HEK293 (cell line): ENCODE data around the gene PPFIA3.
A peak's percentile ranks its signal among the peaks of the same experiment; 100 is the strongest.

Experiments
- CTCF ChIA-PET: fragments of 350-600 bp; formaldehyde crosslinking; extraction: SDS; loops from one replicate; lab custom pipeline; 2021; ENCODE audit warnings: antibody characterized with exemption; lab: Yijun Ruan, JAX
- POLR2A ChIA-PET: fragments of 300-600 bp; formaldehyde crosslinking; extraction: SDS; loops from one replicate; lab custom pipeline; 2020; ENCODE audit warnings: antibody characterized with exemption, inconsistent platforms; lab: Yijun Ruan, JAX
- H3K27ac ChIP-seq: fragments of 200-500 bp; sonication (Bioruptor generic); 2 replicates; pipeline ENCODE4 v1.5.1; 2014; ENCODE audit warnings: low read depth, low read length, control low read depth, inconsistent platforms; ENCODE audit errors: extremely low read depth
- H3K36me3 ChIP-seq, 2 experiments: fragments of 200-500 bp in 1 of 2; sonication (Bioruptor generic) in 1 of 2; 1 replicate in 1 of 2; 2 replicates in 1 of 2; pipeline ENCODE4 v1.5.1; 2014 to 2017; ENCODE audit warnings: inconsistent platforms in 2 of 2, low read length in 2 of 2; ENCODE audit not compliant: control insufficient read depth in 2 of 2, insufficient read depth in 1 of 2
- H3K4me1 ChIP-seq: fragments of 200-500 bp; sonication (Bioruptor generic); 2 replicates; pipeline ENCODE4 v1.5.1; 2014; ENCODE audit warnings: mild to moderate bottlenecking, low read length, inconsistent platforms; ENCODE audit not compliant: control insufficient read depth, insufficient read depth
- H3K4me3 ChIP-seq: 2 replicates; pipeline ENCODE4 v1.5.1; 2011; ENCODE audit warnings: low read depth, mild to moderate bottlenecking, control low read depth, low read length, moderate library complexity
- H3K9me3 ChIP-seq: fragments of 200-500 bp; sonication (Bioruptor generic); 2 replicates; pipeline ENCODE4 v1.5.1; 2014; ENCODE audit warnings: low read depth, low read length, inconsistent platforms; ENCODE audit not compliant: control insufficient read depth, insufficient read depth
- GLI2 ChIP-seq: fragments of 450-650 bp; formaldehyde crosslinking; IDR thresholded peaks from 2 replicates; pipeline ENCODE4; 2017; ENCODE audit warnings: missing biosample characterization, missing genetic modification characterization, low read depth, borderline replicate concordance
- GLIS1 ChIP-seq: fragments of 450-650 bp; formaldehyde crosslinking; IDR thresholded peaks from 2 replicates; pipeline ENCODE4 v1.5.1; 2016; ENCODE audit warnings: missing biosample characterization, missing genetic modification characterization
- KLF8 ChIP-seq: fragments of 450-650 bp; formaldehyde crosslinking; IDR thresholded peaks from 2 replicates; pipeline ENCODE4 v1.5.1; 2016; ENCODE audit warnings: missing biosample characterization, missing genetic modification characterization
- MZF1 ChIP-seq: fragments of 450-650 bp; formaldehyde crosslinking; IDR thresholded peaks from 2 replicates; pipeline ENCODE4 v1.5.1; 2017; ENCODE audit warnings: missing biosample characterization, missing genetic modification characterization, borderline replicate concordance
- RBAK ChIP-seq: fragments of 450-650 bp; formaldehyde crosslinking; IDR thresholded peaks from 2 replicates; pipeline ENCODE4 v1.5.1; 2016; ENCODE audit warnings: missing biosample characterization, missing genetic modification characterization
- ZBTB7A ChIP-seq: fragments of 450-650 bp; formaldehyde crosslinking; IDR thresholded peaks from 2 replicates; pipeline ENCODE4 v1.5.1; 2016; ENCODE audit warnings: low read depth, missing biosample characterization, missing genetic modification characterization
- ZBTB8A ChIP-seq: fragments of 450-650 bp; formaldehyde crosslinking; IDR thresholded peaks from 2 replicates; pipeline ENCODE4 v1.5.1; 2016; ENCODE audit warnings: missing biosample characterization, missing genetic modification characterization
- ZFP37 ChIP-seq: fragments of 450-650 bp; formaldehyde crosslinking; IDR thresholded peaks from 2 replicates; pipeline ENCODE4 v1.5.1; 2016; ENCODE audit warnings: missing biosample characterization, missing genetic modification characterization
- ZNF10 ChIP-seq: fragments of 450-650 bp; formaldehyde crosslinking; IDR thresholded peaks from 2 replicates; pipeline ENCODE4 v1.5.1; 2017; ENCODE audit warnings: missing biosample characterization, missing genetic modification characterization
- ZNF133 ChIP-seq: fragments of 450-650 bp; formaldehyde crosslinking; IDR thresholded peaks from 2 replicates; pipeline ENCODE4 v1.5.1; 2016; ENCODE audit warnings: missing biosample characterization, missing genetic modification characterization
- ZNF138 ChIP-seq: fragments of 450-650 bp; formaldehyde crosslinking; IDR thresholded peaks from 2 replicates; pipeline ENCODE4 v1.5.1; 2016; ENCODE audit warnings: missing biosample characterization, missing genetic modification characterization, borderline replicate concordance
- ZNF335 ChIP-seq: fragments of 450-650 bp; formaldehyde crosslinking; conservative IDR thresholded peaks from 2 replicates; pipeline ENCODE4 v1.5.1; 2016; ENCODE audit warnings: missing biosample characterization, missing genetic modification characterization
- ZNF341 ChIP-seq: fragments of 450-650 bp; formaldehyde crosslinking; IDR thresholded peaks from 2 replicates; pipeline ENCODE4; 2016; ENCODE audit warnings: low read depth, missing biosample characterization, missing genetic modification characterization
- ZNF350 ChIP-seq: fragments of 450-650 bp; formaldehyde crosslinking; IDR thresholded peaks from 2 replicates; pipeline ENCODE4 v1.5.0; 2017; ENCODE audit warnings: missing biosample characterization, mild to moderate bottlenecking, missing genetic modification characterization
- ZNF530 ChIP-seq: fragments of 450-650 bp; formaldehyde crosslinking; IDR thresholded peaks from 2 replicates; pipeline ENCODE4 v1.5.1; 2016; ENCODE audit warnings: low read depth, missing biosample characterization, missing genetic modification characterization
- ZNF548 ChIP-seq: fragments of 450-650 bp; formaldehyde crosslinking; IDR thresholded peaks from 2 replicates; pipeline ENCODE4 v1.5.1; 2016; ENCODE audit warnings: missing biosample characterization, missing genetic modification characterization
- ZNF670 ChIP-seq: fragments of 450-650 bp; formaldehyde crosslinking; IDR thresholded peaks from 2 replicates; pipeline ENCODE4 v1.5.1; 2016; ENCODE audit warnings: missing biosample characterization, missing genetic modification characterization, low read depth
- ZNF777 ChIP-seq: fragments of 450-650 bp; formaldehyde crosslinking; IDR thresholded peaks from 2 replicates; pipeline ENCODE4 v1.5.1; 2017; ENCODE audit warnings: missing biosample characterization, missing genetic modification characterization, borderline replicate concordance
- ZNF792 ChIP-seq: fragments of 450-650 bp; formaldehyde crosslinking; IDR thresholded peaks from 2 replicates; pipeline ENCODE4 v1.5.1; 2016; ENCODE audit warnings: missing biosample characterization, missing genetic modification characterization
- TF ChIP-seq, protein P1 (sequence below): fragments of 450-650 bp; formaldehyde crosslinking; IDR thresholded peaks from 2 replicates; pipeline ENCODE4 v1.5.1; 2016; ENCODE audit warnings: missing biosample characterization, missing genetic modification characterization
- TF ChIP-seq, protein P2 (sequence below): fragments of 450-650 bp; formaldehyde crosslinking; IDR thresholded peaks from 2 replicates; pipeline ENCODE4 v1.5.1; 2016; ENCODE audit warnings: missing biosample characterization, missing genetic modification characterization
- TF ChIP-seq, protein P3 (sequence below): fragments of 450-650 bp; formaldehyde crosslinking; conservative IDR thresholded peaks from 2 replicates; pipeline ENCODE4 v1.5.1; 2016; ENCODE audit warnings: low read depth, missing biosample characterization, missing genetic modification characterization
- TF ChIP-seq, protein P4 (sequence below): fragments of 450-650 bp; formaldehyde crosslinking; IDR thresholded peaks from 2 replicates; pipeline ENCODE4 v1.5.1; 2016; ENCODE audit warnings: missing biosample characterization, missing genetic modification characterization

Gene PPFIA3

DNA sequence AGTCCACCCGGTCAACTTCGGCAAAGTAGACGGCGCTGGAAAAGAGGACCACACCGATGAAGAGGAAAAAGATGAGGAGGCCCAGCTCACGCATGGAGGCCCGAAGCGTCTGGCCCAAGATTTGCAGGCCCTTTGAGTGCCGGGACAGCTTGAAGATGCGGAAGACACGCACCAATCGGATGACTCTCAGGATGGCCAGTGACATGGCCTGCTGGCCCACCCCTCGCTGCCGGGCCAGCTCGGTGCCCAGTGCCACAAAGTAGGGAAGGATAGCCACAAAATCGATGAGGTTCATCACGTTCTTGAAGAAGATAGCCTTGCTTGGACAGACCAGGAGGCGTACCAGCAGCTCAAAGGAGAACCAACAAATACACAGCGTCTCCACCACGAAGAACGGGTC is 48.9 kb upstream of the PPFIA3 start:
- H3K27ac ChIP-seq, result no peak overlapping the region
- TF ChIP-seq MZF1 (no peak), ZNF350 (no peak), ZNF670 (tag by site-specific recombination) (no peak), ZNF530 (no peak), ZNF341 (no peak), ZNF133 (no peak), ZFP37 (no peak), ZNF138 (tag by site-specific recombination) (no peak)
- TF ChIP-seq, protein P1, sequence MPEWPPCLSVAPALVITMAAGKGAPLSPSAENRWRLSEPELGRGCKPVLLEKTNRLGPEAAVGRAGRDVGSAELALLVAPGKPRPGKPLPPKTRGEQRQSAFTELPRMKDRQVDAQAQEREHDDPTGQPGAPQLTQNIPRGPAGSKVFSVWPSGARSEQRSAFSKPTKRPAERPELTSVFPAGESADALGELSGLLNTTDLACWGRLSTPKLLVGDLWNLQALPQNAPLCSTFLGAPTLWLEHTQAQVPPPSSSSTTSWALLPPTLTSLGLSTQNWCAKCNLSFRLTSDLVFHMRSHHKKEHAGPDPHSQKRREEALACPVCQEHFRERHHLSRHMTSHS, result no peak
- TF ChIP-seq, protein P2, sequence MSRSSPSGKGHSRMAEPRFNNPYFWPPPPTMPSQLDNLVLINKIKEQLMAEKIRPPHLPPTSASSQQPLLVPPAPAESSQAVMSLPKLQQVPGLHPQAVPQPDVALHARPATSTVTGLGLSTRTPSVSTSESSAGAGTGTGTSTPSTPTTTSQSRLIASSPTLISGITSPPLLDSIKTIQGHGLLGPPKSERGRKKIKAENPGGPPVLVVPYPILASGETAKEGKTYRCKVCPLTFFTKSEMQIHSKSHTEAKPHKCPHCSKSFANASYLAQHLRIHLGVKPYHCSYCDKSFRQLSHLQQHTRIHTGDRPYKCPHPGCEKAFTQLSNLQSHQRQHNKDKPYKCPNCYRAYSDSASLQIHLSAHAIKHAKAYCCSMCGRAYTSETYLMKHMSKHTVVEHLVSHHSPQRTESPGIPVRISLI, result no peak
- TF ChIP-seq, protein P3, sequence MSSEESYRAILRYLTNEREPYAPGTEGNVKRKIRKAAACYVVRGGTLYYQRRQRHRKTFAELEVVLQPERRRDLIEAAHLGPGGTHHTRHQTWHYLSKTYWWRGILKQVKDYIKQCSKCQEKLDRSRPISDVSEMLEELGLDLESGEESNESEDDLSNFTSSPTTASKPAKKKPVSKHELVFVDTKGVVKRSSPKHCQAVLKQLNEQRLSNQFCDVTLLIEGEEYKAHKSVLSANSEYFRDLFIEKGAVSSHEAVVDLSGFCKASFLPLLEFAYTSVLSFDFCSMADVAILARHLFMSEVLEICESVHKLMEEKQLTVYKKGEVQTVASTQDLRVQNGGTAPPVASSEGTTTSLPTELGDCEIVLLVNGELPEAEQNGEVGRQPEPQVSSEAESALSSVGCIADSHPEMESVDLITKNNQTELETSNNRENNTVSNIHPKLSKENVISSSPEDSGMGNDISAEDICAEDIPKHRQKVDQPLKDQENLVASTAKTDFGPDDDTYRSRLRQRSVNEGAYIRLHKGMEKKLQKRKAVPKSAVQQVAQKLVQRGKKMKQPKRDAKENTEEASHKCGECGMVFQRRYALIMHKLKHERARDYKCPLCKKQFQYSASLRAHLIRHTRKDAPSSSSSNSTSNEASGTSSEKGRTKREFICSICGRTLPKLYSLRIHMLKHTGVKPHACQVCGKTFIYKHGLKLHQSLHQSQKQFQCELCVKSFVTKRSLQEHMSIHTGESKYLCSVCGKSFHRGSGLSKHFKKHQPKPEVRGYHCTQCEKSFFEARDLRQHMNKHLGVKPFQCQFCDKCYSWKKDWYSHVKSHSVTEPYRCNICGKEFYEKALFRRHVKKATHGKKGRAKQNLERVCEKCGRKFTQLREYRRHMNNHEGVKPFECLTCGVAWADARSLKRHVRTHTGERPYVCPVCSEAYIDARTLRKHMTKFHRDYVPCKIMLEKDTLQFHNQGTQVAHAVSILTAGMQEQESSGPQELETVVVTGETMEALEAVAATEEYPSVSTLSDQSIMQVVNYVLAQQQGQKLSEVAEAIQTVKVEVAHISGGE (tag by site-specific recombination), result no peak
- peaks cover 4% of the 10 kb centered on the region for H3K4me1 ChIP-seq
- no peaks in the 10 kb centered on the region for H3K36me3 ChIP-seq
- ChIA-PET POLR2A (interaction anchor here (0.6 to 0.7 kb wide), 2 partner anchors 56 to 77 kb away, joined by 3 to 8 read pairs; partner anchors contain the start of gene RUVBL2), CTCF (interaction anchor here (0.5 to 3.3 kb wide), 4 partner anchors 10 to 679 kb away, joined by 3 to 25 read pairs (median 8); partner anchors contain the start of gene KDELR1)
- H3K4me3 ChIP-seq, result no peak overlapping the region
- H3K9me3 ChIP-seq, result no peaks in the 10 kb centered on the region

DNA sequence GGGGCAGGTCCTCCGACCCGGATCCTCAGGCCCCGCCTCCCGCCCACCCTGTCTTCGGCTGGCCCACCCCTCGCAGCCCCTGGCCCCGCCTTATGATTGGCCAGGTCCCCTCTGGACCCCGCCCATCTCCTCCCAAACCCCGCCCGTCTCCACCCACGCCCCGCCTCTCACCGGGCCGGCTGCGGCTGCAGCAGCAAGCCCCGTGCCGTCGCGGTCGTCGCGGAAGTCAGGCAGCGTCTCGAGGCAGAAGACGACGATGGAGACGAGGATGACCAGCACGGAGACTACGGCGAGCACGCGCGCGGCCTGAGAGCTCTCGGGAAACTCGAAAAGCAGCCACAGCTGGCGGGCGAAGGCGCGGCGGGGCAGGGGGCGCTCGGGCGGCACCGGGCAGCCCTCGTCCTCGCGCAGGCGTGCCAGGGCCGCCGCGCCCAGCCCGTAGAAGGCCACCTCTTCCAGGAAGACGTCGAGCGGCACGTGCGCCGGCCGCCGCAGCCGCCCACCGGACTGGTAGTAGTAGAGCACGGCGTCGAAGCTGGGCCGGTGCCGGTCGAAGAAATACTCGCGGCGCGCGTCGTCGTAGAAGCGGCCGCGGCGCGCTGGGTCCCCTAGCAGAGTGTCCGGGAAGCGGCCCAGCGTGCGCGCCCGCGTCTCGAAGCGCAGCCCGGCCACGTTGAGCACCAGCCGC is 47.3 kb upstream of the PPFIA3 start:
- no peak overlapping the region for H3K27ac ChIP-seq
- H3K9me3 ChIP-seq, result no peaks in the 10 kb centered on the region
- H3K4me3 ChIP-seq, result no peak overlapping the region
- ChIA-PET CTCF (interaction anchor here (0.5 to 3.3 kb wide), 8 partner anchors 12 to 293 kb away, joined by 3 to 25 read pairs (median 3); no protein-coding TSS in a partner anchor), POLR2A (no interaction called here)
- H3K4me1 ChIP-seq, result peaks cover 4% of the 10 kb centered on the region
- no peaks in the 10 kb centered on the region for H3K36me3 ChIP-seq
- no peak for TF ChIP-seq ZNF548 (tag by site-specific recombination)
- TF ChIP-seq, protein P3 (tag by site-specific recombination), result no peak
- no peak for TF ChIP-seq GLIS1 (tag by site-specific recombination)
- no peak for TF ChIP-seq ZNF133
- TF ChIP-seq ZBTB7A (tag by site-specific recombination), result no peak
- no peak for TF ChIP-seq RBAK (tag by site-specific recombination)
- TF ChIP-seq ZNF335, result no peak
- TF ChIP-seq ZNF10 (tag by site-specific recombination), result no peak
- no peak for TF ChIP-seq ZNF777 (tag by site-specific recombination)
- TF ChIP-seq GLI2 (tag by site-specific recombination), result no peak
- TF ChIP-seq ZBTB8A, result no peak
- no peak for TF ChIP-seq ZNF792
- TF ChIP-seq KLF8 (tag by site-specific recombination), result peak; percentile 96
- TF ChIP-seq, protein P4, sequence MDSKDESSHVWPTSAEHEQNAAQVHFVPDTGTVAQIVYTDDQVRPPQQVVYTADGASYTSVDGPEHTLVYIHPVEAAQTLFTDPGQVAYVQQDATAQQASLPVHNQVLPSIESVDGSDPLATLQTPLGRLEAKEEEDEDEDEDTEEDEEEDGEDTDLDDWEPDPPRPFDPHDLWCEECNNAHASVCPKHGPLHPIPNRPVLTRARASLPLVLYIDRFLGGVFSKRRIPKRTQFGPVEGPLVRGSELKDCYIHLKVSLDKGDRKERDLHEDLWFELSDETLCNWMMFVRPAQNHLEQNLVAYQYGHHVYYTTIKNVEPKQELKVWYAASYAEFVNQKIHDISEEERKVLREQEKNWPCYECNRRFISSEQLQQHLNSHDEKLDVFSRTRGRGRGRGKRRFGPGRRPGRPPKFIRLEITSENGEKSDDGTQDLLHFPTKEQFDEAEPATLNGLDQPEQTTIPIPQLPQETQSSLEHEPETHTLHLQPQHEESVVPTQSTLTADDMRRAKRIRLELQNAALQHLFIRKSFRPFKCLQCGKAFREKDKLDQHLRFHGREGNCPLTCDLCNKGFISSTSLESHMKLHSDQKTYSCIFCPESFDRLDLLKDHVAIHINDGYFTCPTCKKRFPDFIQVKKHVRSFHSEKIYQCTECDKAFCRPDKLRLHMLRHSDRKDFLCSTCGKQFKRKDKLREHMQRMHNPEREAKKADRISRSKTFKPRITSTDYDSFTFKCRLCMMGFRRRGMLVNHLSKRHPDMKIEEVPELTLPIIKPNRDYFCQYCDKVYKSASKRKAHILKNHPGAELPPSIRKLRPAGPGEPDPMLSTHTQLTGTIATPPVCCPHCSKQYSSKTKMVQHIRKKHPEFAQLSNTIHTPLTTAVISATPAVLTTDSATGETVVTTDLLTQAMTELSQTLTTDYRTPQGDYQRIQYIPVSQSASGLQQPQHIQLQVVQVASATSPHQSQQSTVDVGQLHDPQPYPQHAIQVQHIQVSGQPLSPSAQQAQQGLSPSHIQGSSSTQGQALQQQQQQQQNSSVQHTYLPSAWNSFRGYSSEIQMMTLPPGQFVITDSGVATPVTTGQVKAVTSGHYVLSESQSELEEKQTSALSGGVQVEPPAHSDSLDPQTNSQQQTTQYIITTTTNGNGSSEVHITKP, result no peak
